Fibroblast of lung (primary cell): Measurements from ENCODE around the gene ITFG1.

Source experiments
- CTCF ChIP-seq, 2 donors: IDR thresholded peaks in 1 of 2; conservative IDR thresholded peaks in 1 of 2; 1 replicate in 1 of 2; 2 replicates in 1 of 2; pipeline ENCODE4 v1.5.1; 2011 to 2012; ENCODE audit warnings: low read length in 2 of 2, control low read depth in 1 of 2, inconsistent platforms in 1 of 2, low read depth in 1 of 2, mild to moderate bottlenecking in 1 of 2
- EZH2 ChIP-seq: IDR thresholded peaks from 2 replicates; pipeline ENCODE4 v1.5.1; 2012; ENCODE audit warnings: low read length, control low read depth, mild to moderate bottlenecking; ENCODE audit errors: missing control alignments

DNA sequence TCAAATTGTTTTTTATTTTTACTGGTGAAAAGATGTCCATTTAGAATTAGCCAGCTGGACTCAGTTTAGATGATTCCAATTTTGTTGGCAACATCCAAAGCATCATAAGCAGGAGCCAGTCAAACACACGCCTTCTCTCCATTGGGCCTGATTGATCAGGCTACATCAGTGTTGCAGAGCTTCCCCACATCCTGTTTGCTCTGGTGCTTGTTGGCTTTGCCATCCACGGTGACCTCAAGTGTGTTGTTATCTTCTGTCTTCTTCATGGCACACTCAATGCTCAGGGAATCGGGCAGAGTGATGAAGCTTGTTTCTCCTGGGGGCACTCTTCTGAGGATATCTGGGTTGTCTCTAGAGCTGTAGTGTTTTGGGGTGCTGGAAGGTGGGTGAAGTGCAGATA lies 310.8 kb downstream of the ITFG1 start:
- no peak for TF ChIP-seq CTCF (conservative IDR thresholded peaks at IDR 0.05 in 1 of 2, IDR thresholded peaks at IDR 0.05 in 1 of 2; ENCODE audit: low read depth in 1 of 2, low read length in 2 of 2)
- TF ChIP-seq EZH2, result no peak
